H7 (cell line): ENCODE measurements around the gene WDPCP. TPM values are rescaled to one million over a fixed set of nuclear protein-coding genes. Genes with fewer than 3 reads are reported as not detected.
"Not testable (repeated sequence)": the region's sequence is repeated elsewhere in the genome, so short reads cannot be mapped to it uniquely, and the experiment has no call there.

ENCODE experiments used
- DNase-seq: peaks from one replicate; pipeline ENCODE4 v3.0.0; 2012
- H3K27me3 ChIP-seq: 2 replicates; pipeline ENCODE4 v1.6.0; 2011; ENCODE audit warnings: mild to moderate bottlenecking, low read length; ENCODE audit not compliant: control insufficient read depth, insufficient read depth
- H3K36me3 ChIP-seq: replicated peaks from 2 replicates; pipeline ENCODE4 v1.5.1; 2011; ENCODE audit warnings: low read length; ENCODE audit not compliant: control insufficient read depth, insufficient read depth
- H3K4me3 ChIP-seq: 2 replicates; pipeline ENCODE4 v1.5.1; 2011; ENCODE audit warnings: low read depth, mild to moderate bottlenecking, control low read depth, low read length, moderate library complexity; ENCODE audit not compliant: insufficient read depth
- total RNA-seq: library from RNA; depleted of rRNA; stranded (reverse); fragments of >200 nt; shearing (Covaris generic); gene quantifications from 2 replicates; pipeline ENCODE4 v1.2.3, GENCODE V29; 2014; rRNA removed

The WDPCP gene
- total RNA-seq: 2.7 and 3.2 TPM in 2 replicates

DNA sequence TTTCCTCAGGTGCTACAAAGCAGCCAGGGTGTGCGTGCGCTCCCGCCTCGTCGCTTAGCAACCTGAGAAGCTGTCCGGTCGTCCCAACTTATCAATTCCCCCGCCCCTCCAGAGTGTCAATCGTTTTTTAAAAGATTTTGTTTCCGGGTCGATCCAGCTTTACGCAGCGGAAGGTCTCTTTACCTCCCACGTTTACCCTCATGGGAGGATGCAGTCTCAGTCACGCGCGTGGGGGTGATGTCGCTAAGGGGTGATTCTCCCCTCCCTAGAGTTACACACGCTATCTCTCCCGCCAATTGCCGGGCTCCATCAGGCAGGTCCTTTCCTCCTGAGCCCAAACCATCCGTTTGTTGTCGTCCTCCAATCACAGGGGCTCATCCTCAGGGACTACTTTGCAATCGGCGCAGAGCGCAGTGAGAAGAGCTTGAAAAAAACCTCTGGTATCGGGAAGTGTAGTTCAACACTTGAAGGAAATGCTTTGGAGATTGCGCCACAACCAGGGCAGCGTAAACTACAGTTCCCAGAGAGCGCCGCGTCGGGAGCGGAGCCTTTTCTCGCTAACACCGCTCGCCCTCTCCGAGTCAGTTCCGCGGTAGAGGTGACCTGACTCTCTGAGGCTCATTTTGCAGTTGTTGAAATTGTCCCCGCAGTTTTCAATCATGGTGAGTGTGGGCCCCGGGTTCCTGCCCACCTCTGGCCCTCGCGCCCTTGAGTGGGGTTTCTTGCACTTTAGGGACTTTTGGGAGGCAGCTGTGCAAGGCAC, at the start of gene WDPCP, which contains the start of gene MDH1:
TSS of gene WDPCP (minus strand) at position 93 of the 763 bp plus-strand sequence. CDS start 206 bp downstream, outside the sequence.
TSS of gene MDH1 (plus strand) at position 579 of the 763 bp plus-strand sequence. CDS start at position 660, 81 bp downstream.
- Histone ChIP-seq H3K4me3 (peak within 1 kb of the TSS; percentile 84), H3K27me3 (no peaks in the 10 kb centered on the region), H3K36me3 (peaks cover 5% of the 10 kb centered on the region)
- DNase-seq: peak; percentile 73

GRCh38 chr2:63632382-63632781, 44.1 kb upstream of the WDPCP start:
- no peak for DNase-seq

GRCh38 chr2:63631501-63631900, 43.2 kb upstream of the WDPCP start:
- DNase-seq: no peak
- Histone ChIP-seq H3K36me3 (no peaks in the 10 kb centered on the region), H3K27me3 (no peaks in the 10 kb centered on the region), H3K4me3 (no peak overlapping the region)

More at GRCh38 chr2:63632382-63632781, 44.1 kb upstream of the WDPCP start:
- H3K36me3 ChIP-seq: no peaks in the 10 kb centered on the region
- no peak overlapping the region for H3K4me3 ChIP-seq
- H3K27me3 ChIP-seq: no peaks in the 10 kb centered on the region

DNA sequence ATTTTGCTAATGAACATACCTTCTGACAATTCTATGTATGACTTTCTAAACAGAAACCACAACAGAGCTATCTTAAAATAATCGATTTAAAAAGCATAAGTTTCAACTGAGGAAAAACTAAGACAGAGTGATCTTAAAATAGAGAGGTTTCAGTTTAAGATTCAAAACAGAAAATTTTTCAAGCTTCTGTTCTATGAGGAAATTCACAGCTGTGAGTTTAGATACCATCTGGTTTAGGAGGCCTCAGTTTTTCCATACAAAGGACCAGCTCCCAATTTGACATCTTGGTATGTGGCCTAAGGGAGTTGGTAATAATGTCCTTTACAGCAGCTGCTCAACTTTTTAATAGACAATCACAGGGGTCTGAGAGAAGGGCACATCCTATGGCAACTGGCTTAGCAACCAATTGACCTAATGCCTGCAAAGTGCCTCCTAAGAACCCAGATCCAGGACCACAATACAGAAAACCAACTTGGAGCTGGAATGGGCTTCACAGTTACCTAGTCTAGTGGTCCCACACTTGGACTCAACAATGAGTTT, 40.2 kb upstream of the WDPCP start:
- Histone ChIP-seq H3K27me3 (no peaks in the 10 kb centered on the region), H3K4me3 (no peak overlapping the region)
- DNase-seq: no peak

GRCh38 chr2:63627866-63628265, 39.6 kb upstream of the WDPCP start:
- H3K36me3 ChIP-seq: no peaks in the 10 kb centered on the region
- H3K4me3 ChIP-seq: no peak overlapping the region
- H3K27me3 ChIP-seq: no peaks in the 10 kb centered on the region
- DNase-seq: no peak

More for the DNA sequence above, 40.2 kb upstream of the WDPCP start:
- H3K36me3 ChIP-seq: no peaks in the 10 kb centered on the region

- not testable (repeated sequence) for H3K36me3 ChIP-seq, DNase-seq, H3K4me3 ChIP-seq, H3K27me3 ChIP-seq
Observed at GRCh38 chr2:63623763-63624162, 35.5 kb upstream of the WDPCP start.

DNA sequence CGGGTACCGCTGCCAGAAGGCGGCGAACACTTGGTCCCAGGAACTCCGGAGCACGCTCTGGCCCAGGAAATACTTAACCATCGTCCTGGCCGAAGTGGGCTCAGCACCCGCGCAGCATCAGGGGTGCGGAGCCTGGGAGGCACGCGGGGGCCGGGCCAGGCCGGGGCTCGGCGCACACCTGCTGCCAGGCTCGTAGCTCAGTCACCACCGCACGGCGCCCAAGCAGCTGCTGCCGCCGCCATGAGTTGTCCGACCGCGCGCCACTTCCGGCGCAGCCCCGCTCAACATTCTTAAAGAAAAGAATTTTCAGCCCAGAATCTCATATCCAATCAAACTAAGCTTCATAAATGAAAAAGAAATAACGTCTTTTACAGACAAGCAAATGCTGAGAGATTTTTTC, 34.5 kb upstream of the WDPCP start:
- no peak for DNase-seq

DNA sequence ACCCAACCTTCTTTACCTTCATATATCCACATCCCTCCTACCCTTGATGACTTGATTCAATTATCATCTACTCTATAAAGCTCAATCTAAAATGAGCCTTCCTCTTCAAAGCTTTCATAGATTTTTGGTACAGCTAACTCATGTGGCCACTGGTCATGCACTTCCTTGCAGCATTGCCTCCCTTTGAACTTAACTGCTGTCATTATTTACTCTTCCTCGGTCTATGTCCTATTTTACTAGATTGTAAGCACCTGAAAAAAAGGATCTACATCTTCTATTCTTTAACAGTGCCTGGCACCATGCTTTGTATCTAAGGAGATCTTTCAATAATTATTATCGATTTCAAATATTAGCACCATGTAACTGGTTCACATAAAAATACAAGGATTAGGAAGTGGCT, 31.1 kb upstream of the WDPCP start:
- Histone ChIP-seq H3K36me3 (no peaks in the 10 kb centered on the region), H3K27me3 (no peaks in the 10 kb centered on the region), H3K4me3 (no peak overlapping the region)
- DNase-seq: no peak

More for the DNA sequence above, 34.5 kb upstream of the WDPCP start:
- Histone ChIP-seq H3K4me3 (no peak overlapping the region), H3K27me3 (no peaks in the 10 kb centered on the region), H3K36me3 (no peaks in the 10 kb centered on the region)

- no peaks in the 10 kb centered on the region for H3K36me3 ChIP-seq
- DNase-seq: no peak
- no peaks in the 10 kb centered on the region for H3K27me3 ChIP-seq
- no peak overlapping the region for H3K4me3 ChIP-seq
Observed at GRCh38 chr2:63617366-63617765, 29.1 kb upstream of the WDPCP start.

DNA sequence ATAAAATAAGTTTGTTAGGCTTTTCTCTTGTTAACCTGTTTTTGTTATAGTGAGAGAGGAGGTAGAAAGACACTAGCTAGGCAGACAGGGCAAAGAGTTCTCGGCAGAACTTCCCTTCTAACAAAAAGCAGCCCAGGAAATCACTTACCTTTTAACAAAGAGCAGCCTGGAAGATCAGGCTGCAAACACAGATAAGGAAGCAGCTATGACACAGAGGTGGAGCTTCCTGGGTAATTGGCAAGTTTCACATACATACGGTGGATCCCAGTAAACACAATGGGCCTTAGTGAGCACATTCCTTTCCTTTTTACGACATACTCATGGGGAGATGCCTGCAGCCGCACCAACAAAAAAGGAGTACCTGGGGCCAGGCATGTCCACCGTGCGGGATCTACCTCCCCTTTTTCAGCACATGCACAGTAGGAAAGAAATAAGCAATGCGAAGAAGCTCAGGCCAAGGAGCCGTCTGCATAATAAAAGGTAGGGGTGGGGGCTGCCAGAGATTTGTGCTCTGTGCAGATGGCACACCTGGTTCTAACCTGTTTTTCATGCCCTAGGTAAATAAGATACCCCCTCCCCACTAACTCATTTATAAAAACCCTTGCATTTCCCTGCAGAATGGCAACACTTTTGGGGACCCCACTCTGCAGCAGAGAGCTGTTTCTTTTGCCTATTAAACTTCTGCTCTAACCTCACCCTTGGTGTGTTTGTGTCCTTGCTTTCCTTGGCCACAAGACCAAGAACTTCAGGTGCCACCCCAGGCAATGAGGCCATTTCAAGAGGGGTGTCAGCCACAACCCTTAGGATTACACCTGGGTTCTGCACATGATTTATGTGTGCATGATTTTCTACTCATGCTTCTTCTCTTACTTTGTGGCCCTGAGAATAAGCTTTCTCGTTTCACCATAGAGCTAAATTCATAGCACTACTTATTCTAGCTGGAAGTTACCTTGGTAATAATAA, 27.0 kb upstream of the WDPCP start:
- Histone ChIP-seq H3K36me3 (no peaks in the 10 kb centered on the region), H3K4me3 (no peak overlapping the region), H3K27me3 (no peaks in the 10 kb centered on the region)
- DNase-seq: peak; percentile 52

- no peak overlapping the region for H3K4me3 ChIP-seq
- H3K36me3 ChIP-seq: no peaks in the 10 kb centered on the region
- no peak for DNase-seq
- H3K27me3 ChIP-seq: no peaks in the 10 kb centered on the region
Observed at GRCh38 chr2:63614448-63614968, 26.2 kb upstream of the WDPCP start.

GRCh38 chr2:63613391-63613901, 25.2 kb upstream of the WDPCP start:
- no peak overlapping the region for H3K4me3 ChIP-seq
- no peaks in the 10 kb centered on the region for H3K27me3 ChIP-seq
- H3K36me3 ChIP-seq: no peaks in the 10 kb centered on the region
- no peak for DNase-seq

- H3K36me3 ChIP-seq: peaks cover 6% of the 10 kb centered on the region
- DNase-seq: no peak
- H3K27me3 ChIP-seq: no peaks in the 10 kb centered on the region
- H3K4me3 ChIP-seq: no peak overlapping the region
Observed at GRCh38 chr2:63610525-63610924, 22.2 kb upstream of the WDPCP start.

GRCh38 chr2:63608865-63609264, 20.6 kb upstream of the WDPCP start:
- not testable (repeated sequence) for H3K27me3 ChIP-seq, DNase-seq, H3K4me3 ChIP-seq
- peaks cover 14% of the 10 kb centered on the region for H3K36me3 ChIP-seq
